Heart left ventricle (tissue), 13 donors: ENCODE data around the gene CAND2.

Experiments
- POLR2A ChIP-seq, 2 donors: fragments of 450-650 bp; IDR thresholded peaks; one replicate each; pipeline ENCODE4 v1.6.1; 2017; ENCODE audit warnings: antibody characterized with exemption in 2 of 2, mild to moderate bottlenecking in 2 of 2, moderate library complexity in 2 of 2
- TF ChIP-seq, protein P1 (sequence below), 12 donors: fragments of 200-600 bp; sonication (generic) in 4 of 12; IDR thresholded peaks; one replicate each; pipeline versions ENCODE4 v1.5.0 to v1.8.0; 2018 to 2022; ENCODE audit warnings: antibody characterized with exemption in 12 of 12, mild to moderate bottlenecking in 5 of 12
- donor health status: ischemic (EF 13 %, LVEDD 7.1; RV severe dilation, severe dysfunction).
- donor health status: DM: no; HTN: yes; CAD: no.
- donor health status: DM: no; HTN: no; CAD: no.
- donor health status: ischemic (EF 25% LVEDD 6.9; RV normal size, moderate dysfunction).
- donor health status: ischemic (EF 25% LVEDD 5.7; RV mildly dilated, moderate dysfunction).
- donor health status: ischemic (EF 35%, LVEDD 5.7; RV mildly dilated, moderate dysfunction).
- donor health status: nonischemic (EF 11% LVEDD 7.7; RV severe dilation, severe dysfunction).
- donor health status: DM: yes; HTN: yes; CAD: no.
- donor health status: PGD.
- donor health status: ischemic (EF 29% LVEDD 5.4; RV normal size, mild dysfunction).
- donor health status: nonischemic (EF 23%, LVEDD 6.1; RV moderate dilation, normal function).

DNA sequence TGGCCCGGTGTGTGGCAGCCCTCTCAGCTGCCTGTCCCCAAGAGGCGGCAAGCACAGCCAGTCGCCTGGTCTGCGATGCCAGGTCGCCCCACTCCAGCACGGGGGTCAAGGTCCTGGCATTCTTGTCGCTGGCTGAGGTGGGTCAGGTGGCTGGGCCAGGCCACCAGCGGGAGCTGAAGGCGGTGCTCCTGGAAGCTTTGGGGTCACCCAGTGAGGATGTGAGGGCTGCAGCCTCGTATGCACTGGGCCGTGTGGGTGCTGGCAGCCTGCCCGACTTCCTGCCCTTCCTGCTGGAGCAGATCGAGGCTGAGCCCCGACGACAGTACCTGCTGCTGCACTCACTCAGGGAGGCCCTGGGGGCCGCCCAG is 20.8 kb downstream of the CAND2 start:
- TF ChIP-seq POLR2A (IDR thresholded peaks at IDR 0.05), result no peak
- TF ChIP-seq, protein P1, sequence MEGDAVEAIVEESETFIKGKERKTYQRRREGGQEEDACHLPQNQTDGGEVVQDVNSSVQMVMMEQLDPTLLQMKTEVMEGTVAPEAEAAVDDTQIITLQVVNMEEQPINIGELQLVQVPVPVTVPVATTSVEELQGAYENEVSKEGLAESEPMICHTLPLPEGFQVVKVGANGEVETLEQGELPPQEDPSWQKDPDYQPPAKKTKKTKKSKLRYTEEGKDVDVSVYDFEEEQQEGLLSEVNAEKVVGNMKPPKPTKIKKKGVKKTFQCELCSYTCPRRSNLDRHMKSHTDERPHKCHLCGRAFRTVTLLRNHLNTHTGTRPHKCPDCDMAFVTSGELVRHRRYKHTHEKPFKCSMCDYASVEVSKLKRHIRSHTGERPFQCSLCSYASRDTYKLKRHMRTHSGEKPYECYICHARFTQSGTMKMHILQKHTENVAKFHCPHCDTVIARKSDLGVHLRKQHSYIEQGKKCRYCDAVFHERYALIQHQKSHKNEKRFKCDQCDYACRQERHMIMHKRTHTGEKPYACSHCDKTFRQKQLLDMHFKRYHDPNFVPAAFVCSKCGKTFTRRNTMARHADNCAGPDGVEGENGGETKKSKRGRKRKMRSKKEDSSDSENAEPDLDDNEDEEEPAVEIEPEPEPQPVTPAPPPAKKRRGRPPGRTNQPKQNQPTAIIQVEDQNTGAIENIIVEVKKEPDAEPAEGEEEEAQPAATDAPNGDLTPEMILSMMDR (IDR thresholded peaks at IDR 0.05), result no peak
